ENCODE results near the gene CTTNBP2.

- no peak for TF ChIP-seq POLR2A (IDR thresholded peaks at IDR 0.05; ENCODE audit: low read depth, low read length)
- TF ChIP-seq TAF1 (IDR thresholded peaks at IDR 0.05; ENCODE audit: borderline replicate concordance, low read depth, low read length), result no peak
- no peak for TF ChIP-seq POLR2AphosphoS5 (IDR thresholded peaks at IDR 0.05; ENCODE audit: low read depth, low read length)
Observed at GRCh38 chr7:117683430-117684175, 189.6 kb downstream of the CTTNBP2 start.

Data from GM12892 (cell line).